Measurements from ENCODE around the gene TUBGCP6. TPM values are rescaled to one million over a fixed set of nuclear protein-coding genes. Genes with fewer than 3 reads are reported as not detected.

TUBGCP6 gene
- total RNA-seq, 4 donors from 2014 or later: 64.6 to 102 (median 80.3) TPM

- peaks cover 5 to 15% of the 10 kb centered on the region in 2 donors for H3K4me1 ChIP-seq
- H3K27ac ChIP-seq: no peak overlapping the region
- no peaks in the 10 kb centered on the region for H3K36me3 ChIP-seq
- DNase-seq: no peak
- TF ChIP-seq CTCF (IDR thresholded peaks at IDR 0.05) (no peak), POLR2A (IDR thresholded peaks at IDR 0.05) (no peak)
- H3K4me3 ChIP-seq (replicated peaks in 1 of 3): no peak overlapping the region
- peaks cover 5% of the 10 kb centered on the region for H3K27me3 ChIP-seq
- H3K9me3 ChIP-seq: no peaks in the 10 kb centered on the region
- whole genome bisulfite sequencing, 2 donors: 83 to 89% methylated on average over 21 to 22 of the region's 24 CpGs
- intact Hi-C loops (cut with DNase I): loop anchor here (10.0 kb wide), 1 partner anchor 346 kb away; the partner anchor contains the start of gene MAPK8IP2
These were observed 13.8 kb upstream of the TUBGCP6 start for GRCh38 chr22:50258361-50259292.

GRCh38 chr22:50257451-50258360 is 12.9 kb upstream of the TUBGCP6 start:
- Histone ChIP-seq H3K4me1 (peaks cover 5 to 15% of the 10 kb centered on the region in 2 donors), H3K4me3 (replicated peaks in 1 of 3) (no peak overlapping the region), H3K27me3 (peaks cover 5% of the 10 kb centered on the region), H3K9me3 (no peaks in the 10 kb centered on the region), H3K27ac (no peak overlapping the region), H3K36me3 (no peaks in the 10 kb centered on the region)
- DNase-seq: no peak
- WGBS, 2 donors: 81 to 83% methylated on average over 16 to 20 of the region's 31 CpGs
- TF ChIP-seq CTCF (IDR thresholded peaks at IDR 0.05) (no peak), POLR2A (IDR thresholded peaks at IDR 0.05) (no peak)
- intact Hi-C loops (cut with DNase I): loop anchor here (10.0 kb wide), 1 partner anchor 347 kb away; the partner anchor contains the start of gene MAPK8IP2

GRCh38 chr22:50257041-50257440 is 12.2 kb upstream of the TUBGCP6 start:
- Histone ChIP-seq H3K27ac (no peak overlapping the region), H3K27me3 (peaks cover 1% of the 10 kb centered on the region), H3K9me3 (no peaks in the 10 kb centered on the region), H3K36me3 (no peaks in the 10 kb centered on the region), H3K4me3 (replicated peaks in 1 of 3) (no peak overlapping the region), H3K4me1 (peaks cover 5 to 12% of the 10 kb centered on the region in 2 donors)
- DNase-seq: no peak
- WGBS, 2 donors: 88 to 94% methylated on average over 4 to 10 of the region's 16 CpGs
- intact Hi-C loops (cut with DNase I): loop anchor here (10.0 kb wide), 1 partner anchor 348 kb away; the partner anchor contains the start of gene MAPK8IP2
- TF ChIP-seq CTCF (IDR thresholded peaks at IDR 0.05): no peak
- no peak for TF ChIP-seq POLR2A (IDR thresholded peaks at IDR 0.05)

GRCh38 chr22:50256258-50256862 is 11.5 kb upstream of the TUBGCP6 start:
- WGBS, 2 donors: 78 to 89% methylated on average over 9 of the region's 12 CpGs
- H3K27me3 ChIP-seq: no peaks in the 10 kb centered on the region
- DNase-seq: no peak
- peaks cover 5 to 13% of the 10 kb centered on the region in 2 donors for H3K4me1 ChIP-seq
- H3K36me3 ChIP-seq: no peaks in the 10 kb centered on the region
- intact Hi-C loops (cut with DNase I): loop anchor here (10.0 kb wide), 1 partner anchor 348 kb away; the partner anchor contains the start of gene MAPK8IP2
- no peak overlapping the region for H3K27ac ChIP-seq
- TF ChIP-seq POLR2A (IDR thresholded peaks at IDR 0.05) (no peak), CTCF (IDR thresholded peaks at IDR 0.05) (no peak)
- H3K4me3 ChIP-seq (replicated peaks in 1 of 3): no peak overlapping the region
- no peaks in the 10 kb centered on the region for H3K9me3 ChIP-seq

All from thyroid gland (tissue), 4 donors.